HG03103 (cell line): ENCODE results near the gene C11orf52.
"Not testable (repeated sequence)": the region's sequence is repeated elsewhere in the genome, so short reads cannot be mapped to it uniquely, and the experiment has no call there.

ENCODE experiments used
- ATAC-seq: cut with Tn5 transposase; IDR thresholded peaks from one replicate; pipeline ENCODE4 v1.9.1; 2021; ENCODE audit warnings: low read depth; ENCODE audit not compliant: unreplicated experiment

Gene C11orf52

GRCh38 chr11:111912535-111912934, 6.2 kb upstream of the C11orf52 start, which contains the start of gene HSPB2:
Gene HSPB2 (plus strand): TSS chr11:111912734. CDS start chr11:111912830, 96 bp downstream.
- ATAC-seq, result no peak

- ATAC-seq, result no peak
These were observed 5.5 kb upstream of the C11orf52 start for GRCh38 chr11:111913031-111913861.

GRCh38 chr11:111913997-111914396, 4.7 kb upstream of the C11orf52 start:
- no peak for ATAC-seq

- ATAC-seq, result no peak
These were observed 1.9 kb upstream of the C11orf52 start for GRCh38 chr11:111916768-111917167.

GRCh38 chr11:111917312-111917711, 1.4 kb upstream of the C11orf52 start:
- no peak for ATAC-seq

- ATAC-seq, result no peak
These were observed 925 bp upstream of the C11orf52 start for GRCh38 chr11:111917788-111918187.

- no peak for ATAC-seq
These were observed 2.2 kb downstream of the C11orf52 start for GRCh38 chr11:111920908-111921307.

GRCh38 chr11:111921541-111922230, 3.0 kb downstream of the C11orf52 start:
- ATAC-seq, result no peak

- ATAC-seq, result no peak
These were observed 4.1 kb downstream of the C11orf52 start for GRCh38 chr11:111922803-111923202.

GRCh38 chr11:111923351-111923788, 4.7 kb downstream of the C11orf52 start:
- ATAC-seq, result no peak

GRCh38 chr11:111923951-111924350, 5.2 kb downstream of the C11orf52 start:
- no peak for ATAC-seq

- no peak for ATAC-seq
These were observed 7.2 kb downstream of the C11orf52 start for GRCh38 chr11:111925953-111926352.

- ATAC-seq, result peak; percentile 88
These were observed 8.0 kb downstream of the C11orf52 start for GRCh38 chr11:111926505-111927391.

- ATAC-seq, result no peak
These were observed 11.8 kb downstream of the C11orf52 start for GRCh38 chr11:111930472-111930871.

GRCh38 chr11:111932611-111932950, 13.9 kb downstream of the C11orf52 start:
- no peak for ATAC-seq

GRCh38 chr11:111933176-111933575, 14.5 kb downstream of the C11orf52 start:
- not testable (repeated sequence) for ATAC-seq

- no peak for ATAC-seq
These were observed 15.2 kb downstream of the C11orf52 start for GRCh38 chr11:111933872-111934271.

- ATAC-seq, result no peak
These were observed 15.6 kb downstream of the C11orf52 start for GRCh38 chr11:111934306-111934705.

- no peak for ATAC-seq
These were observed 16.8 kb downstream of the C11orf52 start for GRCh38 chr11:111935317-111936039.

- ATAC-seq, result no peak
These were observed 17.4 kb downstream of the C11orf52 start for GRCh38 chr11:111936040-111936540.
